OCI-LY1 (cell line): ENCODE measurements around the gene VN1R5.

Experiments used
- H2AFZ ChIP-seq: fragments of 200-600 bp; sonication (generic), shearing (Covaris generic); 2 replicates; pipeline ENCODE4 v1.6.0; 2014; ENCODE audit warnings: antibody characterized with exemption, mild to moderate bottlenecking, low read length
- H3F3A ChIP-seq: fragments of 200-600 bp; sonication (generic), shearing (Covaris generic); 2 replicates; pipeline ENCODE4 v1.6.0; 2014; ENCODE audit warnings: mild to moderate bottlenecking, antibody characterized with exemption, low read length, moderate library complexity; ENCODE audit not compliant: insufficient read depth
- H3K27ac ChIP-seq: fragments of 200-600 bp; sonication (generic); 2 replicates; pipeline ENCODE4 v1.5.1; 2014; ENCODE audit warnings: low read length, mixed run types, mild to moderate bottlenecking, low read depth; ENCODE audit not compliant: poor library complexity, severe bottlenecking
- H3K27me3 ChIP-seq: fragments of 200-600 bp; sonication (generic); 2 replicates; pipeline ENCODE4 v1.6.0; 2014; ENCODE audit warnings: antibody characterized with exemption, mild to moderate bottlenecking, low read length, moderate library complexity; ENCODE audit not compliant: insufficient read depth
- H3K36me3 ChIP-seq: fragments of 200-600 bp; sonication (generic); 2 replicates; pipeline ENCODE4 v1.6.1; 2014; ENCODE audit warnings: mild to moderate bottlenecking, antibody characterized with exemption, low read length, moderate library complexity, mixed read lengths; ENCODE audit not compliant: insufficient read depth
- H3K4me1 ChIP-seq: fragments of 200-600 bp; sonication (generic); 2 replicates; pipeline ENCODE4 v1.5.1; 2014; ENCODE audit warnings: mild to moderate bottlenecking, low read length, moderate library complexity; ENCODE audit not compliant: insufficient read depth, severe bottlenecking
- H3K4me2 ChIP-seq: fragments of 200-600 bp; sonication (generic), shearing (Covaris generic); 2 replicates; pipeline ENCODE4 v1.6.1; 2014; ENCODE audit warnings: low read length
- H3K4me3 ChIP-seq: fragments of 200-600 bp; sonication (generic); 2 replicates; pipeline ENCODE4 v1.5.1; 2014; ENCODE audit warnings: low read length, low read depth, mild to moderate bottlenecking, mixed read lengths; ENCODE audit not compliant: poor library complexity, severe bottlenecking
- H3K79me2 ChIP-seq: fragments of 200-600 bp; shearing (Covaris generic); 2 replicates; pipeline ENCODE4 v1.6.1; 2016; ENCODE audit warnings: mixed run types, low read length, mixed read lengths; ENCODE audit not compliant: insufficient read depth
- H3K9ac ChIP-seq: fragments of 200-600 bp; sonication (generic), shearing (Covaris generic); 2 replicates; pipeline ENCODE4 v1.6.1; 2014; ENCODE audit warnings: mild to moderate bottlenecking, low read length, mixed read lengths
- H3K9me2 ChIP-seq: fragments of 200-600 bp; sonication (generic), shearing (Covaris generic); 2 replicates; pipeline ENCODE4 v1.6.1; 2014; ENCODE audit warnings: low read depth, mild to moderate bottlenecking, low read length, mixed read lengths
- H3K9me3 ChIP-seq: fragments of 200-600 bp; shearing (Covaris generic); 2 replicates; pipeline ENCODE4 v1.6.1; 2014; ENCODE audit warnings: low read length, mixed read lengths
- H4K20me1 ChIP-seq: fragments of 200-600 bp; sonication (generic), shearing (Covaris generic); 2 replicates; pipeline ENCODE4 v1.6.0; 2016; ENCODE audit warnings: mild to moderate bottlenecking, low read length; ENCODE audit not compliant: insufficient read depth
- EZH2 ChIP-seq: fragments of 200-600 bp; sonication (generic), shearing (Covaris generic); IDR thresholded peaks from 2 replicates; pipeline ENCODE4 v1.8.0; 2017; ENCODE audit warnings: borderline replicate concordance, mixed run types, mild to moderate bottlenecking, antibody characterized with exemption, low read length, moderate library complexity, mixed read lengths
- TF ChIP-seq, protein P1 (sequence below): fragments of 200-600 bp; sonication (generic), shearing (Covaris generic); IDR thresholded peaks from 2 replicates; pipeline ENCODE4 v1.5.1; 2017; ENCODE audit warnings: mild to moderate bottlenecking, antibody characterized with exemption, low read length, moderate library complexity, mixed read lengths

Gene VN1R5

GRCh38 chr1:247266053-247266452 lies 10.2 kb downstream of the VN1R5 start:
- no peak overlapping the region for H2AFZ ChIP-seq
- no peak overlapping the region for H3K4me2 ChIP-seq
- no peaks in the 10 kb centered on the region for H3K79me2 ChIP-seq
- no peaks in the 10 kb centered on the region for H4K20me1 ChIP-seq
- no peaks in the 10 kb centered on the region for H3K9me2 ChIP-seq
- H3F3A ChIP-seq: no peaks in the 10 kb centered on the region
- no peak overlapping the region for H3K9ac ChIP-seq
- no peaks in the 10 kb centered on the region for H3K9me3 ChIP-seq
- H3K4me1 ChIP-seq: no peaks in the 10 kb centered on the region
- TF ChIP-seq, protein P1, sequence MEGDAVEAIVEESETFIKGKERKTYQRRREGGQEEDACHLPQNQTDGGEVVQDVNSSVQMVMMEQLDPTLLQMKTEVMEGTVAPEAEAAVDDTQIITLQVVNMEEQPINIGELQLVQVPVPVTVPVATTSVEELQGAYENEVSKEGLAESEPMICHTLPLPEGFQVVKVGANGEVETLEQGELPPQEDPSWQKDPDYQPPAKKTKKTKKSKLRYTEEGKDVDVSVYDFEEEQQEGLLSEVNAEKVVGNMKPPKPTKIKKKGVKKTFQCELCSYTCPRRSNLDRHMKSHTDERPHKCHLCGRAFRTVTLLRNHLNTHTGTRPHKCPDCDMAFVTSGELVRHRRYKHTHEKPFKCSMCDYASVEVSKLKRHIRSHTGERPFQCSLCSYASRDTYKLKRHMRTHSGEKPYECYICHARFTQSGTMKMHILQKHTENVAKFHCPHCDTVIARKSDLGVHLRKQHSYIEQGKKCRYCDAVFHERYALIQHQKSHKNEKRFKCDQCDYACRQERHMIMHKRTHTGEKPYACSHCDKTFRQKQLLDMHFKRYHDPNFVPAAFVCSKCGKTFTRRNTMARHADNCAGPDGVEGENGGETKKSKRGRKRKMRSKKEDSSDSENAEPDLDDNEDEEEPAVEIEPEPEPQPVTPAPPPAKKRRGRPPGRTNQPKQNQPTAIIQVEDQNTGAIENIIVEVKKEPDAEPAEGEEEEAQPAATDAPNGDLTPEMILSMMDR: no peak
- TF ChIP-seq EZH2: no peak
- no peaks in the 10 kb centered on the region for H3K36me3 ChIP-seq
- no peak overlapping the region for H3K4me3 ChIP-seq
- H3K27me3 ChIP-seq: no peaks in the 10 kb centered on the region
- no peak overlapping the region for H3K27ac ChIP-seq

GRCh38 chr1:247268390-247269045 lies 12.6 kb downstream of the VN1R5 start:
- Histone ChIP-seq H3K27me3 (no peaks in the 10 kb centered on the region), H3K79me2 (no peaks in the 10 kb centered on the region), H3K9ac (no peak overlapping the region), H2AFZ (no peak overlapping the region), H3K4me1 (no peaks in the 10 kb centered on the region), H4K20me1 (no peaks in the 10 kb centered on the region), H3K9me3 (no peaks in the 10 kb centered on the region), H3K9me2 (no peaks in the 10 kb centered on the region), H3F3A (no peaks in the 10 kb centered on the region), H3K36me3 (no peaks in the 10 kb centered on the region), H3K27ac (no peak overlapping the region), H3K4me2 (no peak overlapping the region), H3K4me3 (no peak overlapping the region)
- no peak for TF ChIP-seq EZH2
- TF ChIP-seq, protein P1: no peak

GRCh38 chr1:247269133-247269532 lies 13.3 kb downstream of the VN1R5 start:
- Histone ChIP-seq H3K79me2 (no peaks in the 10 kb centered on the region), H3K4me3 (no peak overlapping the region), H3K9me2 (no peaks in the 10 kb centered on the region), H2AFZ (no peak overlapping the region), H3K9ac (no peak overlapping the region), H3K4me1 (no peaks in the 10 kb centered on the region), H3K9me3 (no peaks in the 10 kb centered on the region), H3K27me3 (no peaks in the 10 kb centered on the region), H4K20me1 (no peaks in the 10 kb centered on the region), H3K36me3 (no peaks in the 10 kb centered on the region), H3K4me2 (no peak overlapping the region), H3F3A (no peaks in the 10 kb centered on the region), H3K27ac (no peak overlapping the region)
- TF ChIP-seq EZH2: no peak
- TF ChIP-seq, protein P1: no peak
